Stomach smooth muscle (tissue), 2 donors: ENCODE data around the gene MX2.

Experiments used
- H3K27ac ChIP-seq: one replicate; pipeline ENCODE4 v1.7.0; 2013; ENCODE audit warnings: mild to moderate bottlenecking, low read length, inconsistent platforms
- H3K27me3 ChIP-seq, 2 donors: one replicate each; pipeline ENCODE4 v1.7.0; 2013; ENCODE audit warnings: low read length in 2 of 2; ENCODE audit not compliant: insufficient read depth in 2 of 2, control insufficient read depth in 1 of 2
- H3K36me3 ChIP-seq, 2 donors: one replicate each; pipeline ENCODE4 v1.7.0; 2013; ENCODE audit warnings: low read length in 2 of 2; ENCODE audit not compliant: control insufficient read depth in 2 of 2, insufficient read depth in 2 of 2
- H3K4me1 ChIP-seq: one replicate; pipeline ENCODE4 v1.7.0; 2013; ENCODE audit warnings: low read length; ENCODE audit not compliant: control insufficient read depth, insufficient read depth
- H3K4me3 ChIP-seq, 2 donors: one replicate each; pipeline ENCODE4 v1.7.0; 2013; ENCODE audit warnings: low read length in 2 of 2
- H3K9ac ChIP-seq, 2 donors: one replicate each; pipeline ENCODE4 v1.7.0; 2013; ENCODE audit warnings: low read length in 2 of 2, mild to moderate bottlenecking in 1 of 2
- H3K9me3 ChIP-seq, 2 donors: one replicate each; pipeline ENCODE4 v1.7.0; 2013; ENCODE audit warnings: low read length in 2 of 2; ENCODE audit not compliant: control insufficient read depth in 2 of 2
- donor health status: healthy.
- donor health status: Pancreatic carcinoma.

Gene MX2

DNA sequence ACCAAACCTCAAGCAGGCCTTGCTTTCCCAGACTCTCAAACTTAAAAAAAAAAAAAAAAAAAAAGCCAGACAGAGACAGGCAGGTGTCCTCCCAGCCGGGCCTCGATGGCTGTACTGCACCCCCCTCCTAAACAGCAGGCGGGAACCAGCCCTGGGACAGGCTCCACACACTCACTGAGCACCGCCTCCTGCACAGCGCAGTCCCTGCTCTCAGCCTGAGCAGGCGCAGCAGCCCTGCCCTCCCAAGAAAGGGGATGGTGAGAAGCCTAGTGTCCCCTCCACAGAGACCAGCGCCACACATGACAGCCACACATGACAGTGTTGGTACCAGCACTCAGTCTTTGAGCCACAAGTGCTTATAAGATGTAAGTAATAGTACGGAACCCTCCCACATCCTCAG lies 11.9 kb downstream of the MX2 start:
- Histone ChIP-seq H3K9ac (no peak overlapping the region), H3K36me3 (peaks cover 0 to 2% of the 10 kb centered on the region in 2 donors), H3K9me3 (no peaks in the 10 kb centered on the region), H3K4me3 (no peak overlapping the region), H3K4me1 (peaks cover 5% of the 10 kb centered on the region), H3K27me3 (peaks cover 2 to 4% of the 10 kb centered on the region in 2 donors), H3K27ac (no peak overlapping the region)

DNA sequence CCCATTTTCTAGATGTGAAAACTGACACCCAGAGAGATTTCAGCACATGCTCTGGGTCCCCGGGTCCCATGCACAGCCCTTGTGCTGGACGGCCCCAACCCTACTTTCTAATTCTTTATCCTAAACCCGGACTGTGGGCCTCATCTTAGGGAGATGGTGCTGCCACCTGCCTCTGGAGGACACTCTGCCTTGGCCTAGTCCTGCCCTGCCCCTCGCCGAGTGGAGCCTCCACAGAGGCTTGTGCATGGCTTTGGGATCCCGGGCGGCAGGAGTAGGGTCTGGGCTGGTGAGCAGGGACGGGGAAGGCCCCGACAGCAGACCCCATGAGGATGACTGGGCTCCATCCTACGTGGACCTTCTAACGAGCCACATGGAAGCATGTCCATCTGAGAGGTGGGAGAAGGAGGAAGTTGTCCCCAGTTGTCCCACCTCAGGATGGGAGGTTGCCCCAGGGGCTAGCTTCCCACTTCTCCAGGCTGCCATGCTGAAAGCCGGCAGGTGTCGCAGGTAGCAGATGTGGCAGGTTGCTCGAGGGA lies 12.4 kb downstream of the MX2 start:
- H3K9ac ChIP-seq, result no peak overlapping the region

DNA sequence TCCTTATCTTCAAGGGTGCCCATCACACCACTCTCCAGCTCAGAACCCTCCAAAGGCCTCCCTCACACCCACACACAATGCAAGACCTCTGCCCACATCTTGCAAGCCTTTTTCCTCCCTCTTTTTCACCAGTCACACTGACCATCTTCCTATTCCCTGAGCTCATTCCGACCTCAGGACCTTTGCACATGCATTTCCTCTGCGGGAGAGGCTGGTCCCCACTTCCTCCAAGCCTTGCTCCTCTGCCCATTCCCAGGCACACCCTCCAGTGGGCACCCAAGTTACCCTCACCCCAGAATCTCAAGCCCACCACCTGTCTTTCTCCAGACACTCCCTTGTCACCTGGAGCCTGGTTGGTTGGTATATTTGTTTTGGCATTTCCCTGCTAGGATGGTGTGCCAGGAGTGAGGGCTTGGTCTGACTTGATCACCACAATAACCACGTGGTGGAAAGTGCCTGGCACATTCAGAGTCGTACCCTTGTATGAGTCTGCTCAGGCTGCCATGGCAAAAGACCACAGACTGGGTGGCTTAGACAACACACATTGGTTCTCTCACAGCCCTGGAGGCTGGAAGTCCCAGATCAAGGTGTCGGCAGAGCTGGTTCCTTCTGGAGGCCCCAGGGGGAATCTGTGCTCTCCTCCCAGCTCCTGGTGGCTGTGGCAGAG lies 13.2 kb downstream of the MX2 start:
- Histone ChIP-seq H3K27ac (no peak overlapping the region), H3K9me3 (no peaks in the 10 kb centered on the region), H3K4me3 (no peak overlapping the region), H3K4me1 (no peaks in the 10 kb centered on the region), H3K36me3 (peaks cover 0 to 2% of the 10 kb centered on the region in 2 donors), H3K9ac (no peak overlapping the region), H3K27me3 (peaks cover 2% of the 10 kb centered on the region in 2 donors)

More for the DNA sequence above, 12.4 kb downstream of the MX2 start:
- H3K36me3 ChIP-seq, result peaks cover 0 to 2% of the 10 kb centered on the region in 2 donors
- no peaks in the 10 kb centered on the region for H3K9me3 ChIP-seq
- peaks cover 2% of the 10 kb centered on the region in 2 donors for H3K27me3 ChIP-seq
- peaks cover under 1% of the 10 kb centered on the region for H3K4me1 ChIP-seq
- no peak overlapping the region for H3K27ac ChIP-seq
- H3K4me3 ChIP-seq, result no peak overlapping the region

DNA sequence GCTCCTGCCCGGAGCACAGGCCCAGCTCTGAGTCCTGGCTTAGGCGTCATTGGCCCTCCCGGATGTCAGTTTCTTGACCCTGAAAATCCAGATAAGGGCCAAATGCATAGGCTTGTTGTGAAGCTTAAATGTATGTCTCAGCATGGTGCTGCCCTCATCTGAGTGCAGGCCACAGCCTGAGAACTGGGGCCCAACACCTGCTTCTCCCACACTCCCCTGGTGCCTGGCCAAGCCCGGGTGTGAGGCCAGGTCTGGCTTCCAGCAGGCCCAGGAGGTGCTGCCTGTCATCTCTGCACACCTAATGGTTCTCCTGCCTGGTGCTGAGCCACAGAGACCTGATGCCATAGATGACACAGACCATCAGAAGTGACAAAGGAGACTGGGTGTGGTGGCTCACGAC lies 14.0 kb downstream of the MX2 start:
- Histone ChIP-seq H3K27ac (no peak overlapping the region), H3K9ac (no peak overlapping the region), H3K27me3 (peaks cover 0 to under 1% of the 10 kb centered on the region in 2 donors), H3K4me1 (no peaks in the 10 kb centered on the region), H3K9me3 (no peaks in the 10 kb centered on the region), H3K36me3 (peaks cover 0 to 3% of the 10 kb centered on the region in 2 donors), H3K4me3 (no peak overlapping the region)

DNA sequence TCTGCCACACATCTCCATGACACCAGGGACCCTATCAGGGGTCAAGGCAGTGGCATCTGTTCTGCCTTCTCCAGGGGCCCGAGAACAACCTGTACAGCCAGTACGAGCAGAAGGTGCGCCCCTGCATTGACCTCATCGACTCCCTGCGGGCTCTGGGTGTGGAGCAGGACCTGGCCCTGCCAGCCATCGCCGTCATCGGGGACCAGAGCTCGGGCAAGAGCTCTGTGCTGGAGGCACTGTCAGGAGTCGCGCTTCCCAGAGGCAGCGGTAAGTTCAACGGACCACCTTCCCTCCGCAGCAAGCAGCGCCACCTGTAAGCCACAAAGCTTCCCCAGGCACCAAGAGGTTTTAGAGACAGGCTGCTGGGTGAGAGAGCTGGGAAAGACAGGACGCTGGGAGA lies 15.9 kb downstream of the MX2 start:
- H3K27ac ChIP-seq, result no peak overlapping the region
- peaks cover 0 to 2% of the 10 kb centered on the region in 2 donors for H3K9me3 ChIP-seq
- H3K9ac ChIP-seq, result no peak overlapping the region
- peaks cover 0 to 3% of the 10 kb centered on the region in 2 donors for H3K36me3 ChIP-seq
- no peaks in the 10 kb centered on the region for H3K27me3 ChIP-seq
- H3K4me1 ChIP-seq, result no peaks in the 10 kb centered on the region
- no peak overlapping the region for H3K4me3 ChIP-seq

DNA sequence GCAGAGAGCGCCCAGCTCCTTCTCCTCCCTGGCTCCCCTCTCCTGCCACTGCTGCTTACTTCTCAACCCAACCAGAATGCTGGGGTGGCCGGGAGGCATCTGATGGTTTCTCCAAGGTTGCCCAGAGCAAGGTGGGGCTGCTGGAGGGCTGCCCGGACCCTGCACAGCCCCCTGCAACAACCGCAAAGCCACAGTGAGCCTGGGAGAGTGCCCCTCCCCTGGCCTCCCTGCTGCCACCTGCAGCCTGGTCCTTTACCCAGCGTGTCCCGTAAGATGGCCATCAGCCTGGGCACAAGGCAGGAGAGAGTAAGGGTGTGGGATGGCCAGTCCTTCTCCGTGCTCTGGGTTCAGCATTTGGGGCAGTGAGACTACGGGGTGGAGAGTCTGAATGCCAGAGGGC lies 17.0 kb downstream of the MX2 start:
- H3K9me3 ChIP-seq, result peaks cover 0 to 2% of the 10 kb centered on the region in 2 donors
- H3K36me3 ChIP-seq, result peaks cover 0 to 3% of the 10 kb centered on the region in 2 donors
- H3K27ac ChIP-seq, result no peak overlapping the region
- no peaks in the 10 kb centered on the region for H3K4me1 ChIP-seq
- H3K27me3 ChIP-seq, result no peaks in the 10 kb centered on the region
- no peak overlapping the region for H3K4me3 ChIP-seq
- H3K9ac ChIP-seq, result no peak overlapping the region

DNA sequence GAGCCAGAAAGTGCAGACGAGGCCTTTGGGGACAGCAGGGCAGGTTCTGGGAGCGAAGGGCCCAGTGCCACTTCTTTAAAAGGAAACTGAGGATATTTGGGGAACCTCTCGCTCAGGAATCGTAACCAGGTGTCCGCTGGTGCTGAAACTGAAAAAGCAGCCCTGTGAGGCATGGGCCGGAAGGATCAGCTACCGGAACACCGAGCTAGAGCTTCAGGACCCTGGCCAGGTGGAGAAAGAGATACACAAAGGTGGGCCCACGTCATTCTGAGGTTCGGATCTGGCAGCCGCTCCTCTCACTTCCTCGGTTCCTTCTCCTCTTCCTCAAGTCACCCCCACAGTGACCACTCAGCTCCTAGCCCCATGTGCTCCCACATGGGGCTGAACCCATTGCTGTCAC lies 18.1 kb downstream of the MX2 start:
- H3K9me3 ChIP-seq, result peaks cover 0 to 2% of the 10 kb centered on the region in 2 donors
- no peaks in the 10 kb centered on the region for H3K4me1 ChIP-seq
- H3K27me3 ChIP-seq, result no peaks in the 10 kb centered on the region
- peaks cover 0 to 2% of the 10 kb centered on the region in 2 donors for H3K36me3 ChIP-seq
- H3K9ac ChIP-seq, result no peak overlapping the region
- H3K4me3 ChIP-seq, result no peak overlapping the region
- no peak overlapping the region for H3K27ac ChIP-seq

DNA sequence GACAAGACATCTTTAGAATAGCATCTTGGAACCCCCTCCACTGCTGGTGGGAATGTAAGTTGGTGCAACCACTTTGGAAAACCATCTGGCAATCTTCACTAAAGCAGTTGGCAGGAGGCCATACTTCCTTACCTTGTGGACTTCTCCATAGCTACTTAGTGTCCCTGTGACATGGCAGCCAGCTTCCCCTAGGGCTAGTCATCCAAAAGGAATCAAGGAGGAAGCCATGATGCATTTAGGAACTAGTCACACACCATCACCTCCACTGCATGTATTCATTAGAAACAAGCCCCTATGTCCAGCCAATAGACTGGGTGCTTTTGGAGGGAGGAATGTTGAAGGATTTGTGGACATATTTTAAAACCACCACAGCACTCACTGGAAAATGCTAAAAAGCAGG lies 19.9 kb downstream of the MX2 start:
- Histone ChIP-seq H3K36me3 (peaks cover 0 to 2% of the 10 kb centered on the region in 2 donors), H3K9ac (no peak overlapping the region), H3K4me1 (no peaks in the 10 kb centered on the region), H3K9me3 (peaks cover 0 to 2% of the 10 kb centered on the region in 2 donors), H3K27me3 (no peaks in the 10 kb centered on the region), H3K4me3 (no peak overlapping the region), H3K27ac (no peak overlapping the region)

DNA sequence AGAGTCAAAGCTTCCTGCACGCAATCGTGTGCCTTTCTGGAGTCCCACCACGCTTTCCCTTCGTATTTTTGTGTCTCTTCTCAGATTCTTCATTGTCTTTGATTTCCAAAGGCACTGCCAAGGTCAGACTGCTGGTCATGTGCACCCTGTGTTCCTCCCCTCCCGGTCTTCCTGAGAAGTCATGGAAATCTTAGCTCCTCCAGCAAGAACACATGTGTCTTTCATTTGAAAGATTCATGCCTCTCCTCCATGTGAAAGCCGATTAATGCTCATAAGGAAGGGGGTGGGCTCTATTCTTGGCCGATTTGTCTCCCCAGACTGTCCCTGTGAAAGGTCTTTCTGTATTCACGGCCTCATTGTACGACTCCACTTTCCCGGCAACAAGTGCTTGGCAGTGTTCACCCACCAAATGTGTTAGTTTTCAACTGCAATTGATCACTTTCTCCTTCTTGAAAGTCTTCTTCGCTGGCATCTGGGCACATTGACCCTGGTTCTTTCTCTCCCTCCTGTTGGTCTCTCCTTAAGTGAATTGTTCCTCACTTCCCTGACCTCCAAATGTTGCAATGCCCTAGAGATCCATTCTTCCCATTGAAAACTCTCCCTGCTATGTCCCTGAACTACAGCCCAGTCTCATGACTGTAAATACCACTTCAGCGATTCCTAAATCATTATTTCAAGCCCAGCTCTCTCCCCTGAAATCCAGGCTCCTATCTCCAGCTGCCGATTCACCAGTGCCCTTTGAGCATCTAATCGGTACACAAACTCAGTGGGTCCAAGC lies 25.4 kb downstream of the MX2 start:
- Histone ChIP-seq H3K36me3 (no peaks in the 10 kb centered on the region), H3K4me1 (no peaks in the 10 kb centered on the region), H3K9ac (no peak overlapping the region), H3K9me3 (no peaks in the 10 kb centered on the region), H3K27me3 (no peaks in the 10 kb centered on the region), H3K27ac (no peak overlapping the region), H3K4me3 (no peak overlapping the region)

DNA sequence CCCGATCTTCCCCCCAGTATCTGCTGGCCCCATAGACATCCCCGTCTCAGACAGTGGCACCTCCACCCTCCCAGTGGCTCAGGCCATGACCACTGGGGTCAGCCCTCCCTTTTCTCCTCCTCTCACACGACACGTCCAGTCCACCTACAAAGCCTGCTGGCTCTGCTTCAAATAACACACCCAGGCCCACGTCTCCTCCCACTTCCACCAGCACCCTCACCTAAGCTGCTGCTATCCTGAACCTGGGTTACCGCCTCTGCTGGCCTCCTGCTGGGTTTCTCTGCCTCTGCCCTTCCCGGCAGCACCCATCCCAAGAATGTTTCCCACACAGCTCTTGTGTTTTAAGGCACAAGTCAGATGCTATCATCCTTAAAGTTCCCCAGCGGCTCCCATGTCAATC lies 26.0 kb downstream of the MX2 start:
- no peaks in the 10 kb centered on the region for H3K9me3 ChIP-seq
- H3K27ac ChIP-seq, result no peak overlapping the region
- H3K4me3 ChIP-seq, result no peak overlapping the region
- H3K27me3 ChIP-seq, result no peaks in the 10 kb centered on the region
- H3K9ac ChIP-seq, result no peak overlapping the region
- no peaks in the 10 kb centered on the region for H3K36me3 ChIP-seq
- H3K4me1 ChIP-seq, result no peaks in the 10 kb centered on the region

DNA sequence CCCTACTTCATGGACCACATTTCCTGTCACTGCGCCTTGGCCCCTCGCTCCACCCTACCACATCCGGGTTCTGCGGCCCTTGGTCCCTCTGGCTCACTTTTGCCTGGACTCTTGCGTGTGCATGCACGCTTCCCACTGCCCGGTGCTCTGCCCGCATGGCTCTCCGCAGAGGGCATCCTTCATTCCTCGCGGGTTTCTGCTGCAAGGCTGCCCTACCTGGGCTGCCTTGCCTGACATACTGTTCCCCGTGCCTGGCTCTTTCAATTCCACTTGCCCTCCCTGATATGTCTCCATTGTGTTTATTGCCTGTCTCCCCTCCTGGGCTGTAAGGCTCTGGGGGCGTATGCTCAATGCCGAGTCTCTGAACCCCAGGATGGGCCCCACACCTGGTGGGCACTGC lies 26.4 kb downstream of the MX2 start:
- no peak overlapping the region for H3K4me3 ChIP-seq

More for the DNA sequence above, 26.4 kb downstream of the MX2 start:
- no peaks in the 10 kb centered on the region for H3K9me3 ChIP-seq
- H3K36me3 ChIP-seq, result no peaks in the 10 kb centered on the region
- H3K9ac ChIP-seq, result no peak overlapping the region
- no peaks in the 10 kb centered on the region for H3K27me3 ChIP-seq
- no peaks in the 10 kb centered on the region for H3K4me1 ChIP-seq
- no peak overlapping the region for H3K27ac ChIP-seq
